Activated T-cell treated with anti-CD3 and anti-CD28 coated beads for 48 hours (primary cell): Measurements from ENCODE around the gene CYP2E1.
"Not testable (repeated sequence)": the region's sequence is repeated elsewhere in the genome, so short reads cannot be mapped to it uniquely, and the experiment has no call there.

ENCODE experiments used
- DNase-seq: peaks from one replicate; pipeline ENCODE4 v3.0.0-alpha.2; 2020; ENCODE audit warnings: low read depth

The CYP2E1 gene

GRCh38 chr10:133573460-133573859 is 46.3 kb downstream of the CYP2E1 start:
- not testable (repeated sequence) for DNase-seq

- not testable (repeated sequence) for DNase-seq
These were observed 49.9 kb downstream of the CYP2E1 start for GRCh38 chr10:133577037-133577436.
